Muscle layer of duodenum (tissue), 2 donors: ENCODE data around the gene TBX2.

Experiments
- H3K27ac ChIP-seq: one replicate; pipeline ENCODE4 v1.7.0; 2013; ENCODE audit warnings: mild to moderate bottlenecking, low read length
- H3K27me3 ChIP-seq: one replicate; pipeline ENCODE4 v1.7.0; 2013; ENCODE audit warnings: low read depth, mild to moderate bottlenecking, control low read depth, low read length
- H3K36me3 ChIP-seq, 2 donors: one replicate each; pipeline ENCODE4 v1.7.0; 2013; ENCODE audit warnings: low read length in 2 of 2, control low read depth in 1 of 2, mild to moderate bottlenecking in 1 of 2; ENCODE audit not compliant: insufficient read depth in 2 of 2, control insufficient read depth in 1 of 2
- H3K4me1 ChIP-seq, 2 donors: one replicate each; pipeline ENCODE4 v1.7.0; 2013; ENCODE audit warnings: low read length in 2 of 2, mild to moderate bottlenecking in 2 of 2, control low read depth in 1 of 2, moderate library complexity in 1 of 2; ENCODE audit not compliant: insufficient read depth in 2 of 2, control insufficient read depth in 1 of 2
- H3K4me3 ChIP-seq, 2 donors: one replicate each; pipeline ENCODE4 v1.7.0; 2013; ENCODE audit warnings: low read length in 2 of 2, low read depth in 1 of 2, mild to moderate bottlenecking in 1 of 2
- H3K9me3 ChIP-seq, 2 donors: one replicate each; pipeline ENCODE4 v1.7.0; 2013; ENCODE audit warnings: low read length in 2 of 2, control low read depth in 1 of 2, mild to moderate bottlenecking in 1 of 2; ENCODE audit not compliant: control insufficient read depth in 1 of 2
- donor health status: healthy.

The TBX2 gene

GRCh38 chr17:61391595-61392291, 7.9 kb upstream of the TBX2 start:
- Histone ChIP-seq H3K4me1 (peaks cover 0 to 9% of the 10 kb centered on the region in 2 donors), H3K27me3 (peaks cover 5% of the 10 kb centered on the region), H3K27ac (no peak overlapping the region), H3K36me3 (peaks cover 0 to 8% of the 10 kb centered on the region in 2 donors), H3K4me3 (no peak overlapping the region), H3K9me3 (no peaks in the 10 kb centered on the region)

GRCh38 chr17:61392679-61393078, 7.0 kb upstream of the TBX2 start:
- no peaks in the 10 kb centered on the region for H3K9me3 ChIP-seq
- H3K4me3 ChIP-seq: no peak overlapping the region
- H3K36me3 ChIP-seq: peaks cover 0 to 8% of the 10 kb centered on the region in 2 donors
- H3K27me3 ChIP-seq: peaks cover 11% of the 10 kb centered on the region
- H3K27ac ChIP-seq: no peak overlapping the region
- H3K4me1 ChIP-seq: peaks cover 0 to 15% of the 10 kb centered on the region in 2 donors

DNA sequence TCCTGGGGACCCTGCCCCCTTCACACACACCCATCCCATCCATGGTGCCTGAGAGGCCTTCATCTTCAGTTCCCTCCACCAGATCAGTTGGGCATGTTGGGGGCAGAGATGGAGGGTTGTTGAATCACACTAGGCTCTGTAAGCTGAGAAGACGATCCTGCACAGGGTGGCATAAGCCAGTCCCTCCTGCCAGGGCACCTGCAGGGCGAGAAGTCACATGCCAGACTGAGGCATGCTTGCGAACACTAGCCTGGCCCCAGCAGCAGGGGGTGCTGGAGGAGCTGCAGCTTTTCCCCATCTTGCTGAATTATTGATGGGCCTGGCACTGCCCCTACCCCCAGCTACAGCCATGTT, 6.1 kb upstream of the TBX2 start:
- no peak overlapping the region for H3K4me3 ChIP-seq
- H3K9me3 ChIP-seq: no peaks in the 10 kb centered on the region
- no peak overlapping the region for H3K27ac ChIP-seq
- H3K4me1 ChIP-seq: peaks cover 0 to 23% of the 10 kb centered on the region in 2 donors
- H3K27me3 ChIP-seq: peaks cover 19% of the 10 kb centered on the region
- peaks cover 0 to 8% of the 10 kb centered on the region in 2 donors for H3K36me3 ChIP-seq

GRCh38 chr17:61393904-61394629, 5.6 kb upstream of the TBX2 start:
- peaks cover 24% of the 10 kb centered on the region for H3K27me3 ChIP-seq
- H3K4me3 ChIP-seq: no peak overlapping the region
- peaks cover 0 to 29% of the 10 kb centered on the region in 2 donors for H3K4me1 ChIP-seq
- no peaks in the 10 kb centered on the region for H3K9me3 ChIP-seq
- peaks cover 0 to 8% of the 10 kb centered on the region in 2 donors for H3K36me3 ChIP-seq
- H3K27ac ChIP-seq: no peak overlapping the region

DNA sequence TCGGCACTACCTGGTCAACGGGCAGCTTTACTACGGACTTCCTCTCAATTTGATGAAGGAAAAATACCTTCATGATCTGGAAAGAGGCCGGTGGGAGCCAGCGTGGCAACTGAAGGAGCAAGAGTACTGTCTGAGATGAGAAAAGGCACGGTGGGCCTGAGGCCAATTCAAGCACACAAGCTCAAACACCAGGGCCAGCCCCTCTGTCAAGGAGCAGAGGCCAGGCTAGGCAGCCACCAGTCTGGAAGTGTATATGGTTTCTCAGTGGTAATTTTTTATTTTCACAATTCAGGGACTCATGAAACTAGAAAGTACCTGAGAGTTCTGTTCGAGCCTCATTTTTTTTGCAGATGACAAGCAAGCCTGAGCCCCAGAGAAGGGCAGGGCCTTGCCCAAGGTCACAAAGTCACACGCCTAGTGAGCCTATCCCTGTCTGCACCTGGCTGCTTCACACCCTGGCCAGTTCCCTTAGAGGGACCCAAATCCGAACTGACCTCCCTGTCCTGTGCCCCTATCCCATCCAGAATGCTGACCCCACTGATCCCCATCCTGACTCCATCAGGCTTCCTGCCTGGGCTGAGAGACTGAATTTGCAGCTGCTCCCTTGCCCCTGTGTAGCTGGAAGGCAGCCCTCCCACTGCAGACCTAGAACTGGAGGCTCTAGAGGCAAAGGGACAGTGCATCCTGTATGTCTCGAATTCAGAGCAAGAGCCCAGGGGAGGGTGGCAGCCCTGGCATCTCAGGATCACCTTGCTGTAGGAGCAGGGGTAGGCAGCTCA, 4.8 kb upstream of the TBX2 start:
- Histone ChIP-seq H3K27ac (no peak overlapping the region), H3K27me3 (peaks cover 24% of the 10 kb centered on the region), H3K4me1 (peaks cover 0 to 35% of the 10 kb centered on the region in 2 donors), H3K9me3 (no peaks in the 10 kb centered on the region), H3K36me3 (peaks cover 0 to 8% of the 10 kb centered on the region in 2 donors), H3K4me3 (no peak overlapping the region)

- Histone ChIP-seq H3K27me3 (peaks cover 24% of the 10 kb centered on the region), H3K9me3 (no peaks in the 10 kb centered on the region), H3K36me3 (peaks cover 0 to 8% of the 10 kb centered on the region in 2 donors), H3K4me3 (no peak overlapping the region), H3K4me1 (peaks cover 0 to 35% of the 10 kb centered on the region in 2 donors), H3K27ac (no peak overlapping the region)
Observed at GRCh38 chr17:61395409-61395982, 4.1 kb upstream of the TBX2 start.

- Histone ChIP-seq H3K9me3 (no peaks in the 10 kb centered on the region), H3K27me3 (peaks cover 29% of the 10 kb centered on the region), H3K36me3 (peaks cover 0 to 8% of the 10 kb centered on the region in 2 donors), H3K27ac (no peak overlapping the region), H3K4me1 (peaks cover 0 to 40% of the 10 kb centered on the region in 2 donors), H3K4me3 (peak overlapping the region in 1 of 2 donors; percentile 67)
Observed at GRCh38 chr17:61395983-61396585, 3.6 kb upstream of the TBX2 start.

GRCh38 chr17:61396586-61397085, 3.0 kb upstream of the TBX2 start:
- no peak overlapping the region for H3K27ac ChIP-seq
- peaks cover 35% of the 10 kb centered on the region for H3K27me3 ChIP-seq
- H3K4me1 ChIP-seq: peaks cover 0 to 43% of the 10 kb centered on the region in 2 donors

GRCh38 chr17:61397086-61397842, 2.4 kb upstream of the TBX2 start:
- H3K4me1 ChIP-seq: peaks cover 0 to 43% of the 10 kb centered on the region in 2 donors
- H3K27me3 ChIP-seq: peaks cover 39% of the 10 kb centered on the region
- H3K27ac ChIP-seq: peak overlapping the region; percentile 21
- peaks cover 0 to 5% of the 10 kb centered on the region in 2 donors for H3K36me3 ChIP-seq
- H3K9me3 ChIP-seq: no peaks in the 10 kb centered on the region
- H3K4me3 ChIP-seq: peak overlapping the region in 1 of 2 donors; percentile 67

More at GRCh38 chr17:61396586-61397085, 3.0 kb upstream of the TBX2 start:
- Histone ChIP-seq H3K4me3 (peak overlapping the region in 1 of 2 donors; percentile 67), H3K9me3 (no peaks in the 10 kb centered on the region), H3K36me3 (peaks cover 0 to 8% of the 10 kb centered on the region in 2 donors)

GRCh38 chr17:61398721-61399130, 917 bp upstream of the TBX2 start:
- Histone ChIP-seq H3K4me1 (peaks cover 0 to 51% of the 10 kb centered on the region in 2 donors), H3K9me3 (no peaks in the 10 kb centered on the region), H3K36me3 (no peaks in the 10 kb centered on the region), H3K27ac (no peak overlapping the region), H3K4me3 (peak overlapping the region; percentile 21 to 67), H3K27me3 (peaks cover 46% of the 10 kb centered on the region)
